T1000 (cell line): Measurements from ENCODE around the gene IL6ST.

ENCODE experiments used
- DNase-seq: peaks from one replicate; lab custom pipeline; 2025; ENCODE audit warnings: mixed read lengths; lab: John Stamatoyannopoulos, UW

The IL6ST gene

DNA sequence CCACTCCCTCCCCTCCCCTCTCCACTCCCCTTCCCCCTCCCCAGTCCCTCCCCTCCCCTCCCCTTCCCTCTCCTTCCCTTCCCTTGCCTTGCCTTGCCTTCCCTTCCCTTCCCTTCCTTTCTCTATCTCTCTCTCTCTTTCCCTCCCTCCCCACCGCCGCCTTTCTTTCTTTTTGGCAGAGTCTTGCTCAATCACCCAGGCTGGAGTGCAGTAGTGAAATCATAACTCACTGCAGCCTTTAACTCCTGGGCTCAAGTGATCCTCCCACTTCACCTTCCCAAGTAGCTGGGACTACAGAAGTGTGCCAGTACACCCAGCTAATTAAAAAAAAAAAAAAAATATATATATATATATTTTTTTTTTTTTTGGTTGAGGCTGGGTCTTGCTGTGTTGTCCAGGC is 98.1 kb downstream of the IL6ST start:
- no peak for DNase-seq

DNA sequence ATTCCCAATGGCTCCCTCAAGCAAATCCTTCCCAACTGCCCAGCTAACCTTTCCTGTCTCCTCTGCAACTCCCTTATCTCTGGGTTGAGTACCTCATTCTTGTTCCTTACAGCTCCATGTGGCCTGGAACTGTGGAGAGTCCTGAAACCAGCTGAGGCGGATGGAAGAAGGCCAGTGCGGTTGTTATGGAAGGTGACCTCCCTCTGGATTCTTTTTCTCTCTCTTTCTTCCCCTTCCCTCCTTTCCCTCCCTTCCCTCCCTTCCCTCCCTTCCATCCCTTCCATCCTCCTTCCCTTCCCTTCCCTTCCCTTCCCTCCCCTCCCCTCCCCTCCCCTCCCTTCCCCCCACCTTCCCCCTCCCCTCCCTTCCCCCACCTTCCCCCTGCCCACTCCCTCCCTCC is 98.5 kb downstream of the IL6ST start:
- DNase-seq: no peak

DNA sequence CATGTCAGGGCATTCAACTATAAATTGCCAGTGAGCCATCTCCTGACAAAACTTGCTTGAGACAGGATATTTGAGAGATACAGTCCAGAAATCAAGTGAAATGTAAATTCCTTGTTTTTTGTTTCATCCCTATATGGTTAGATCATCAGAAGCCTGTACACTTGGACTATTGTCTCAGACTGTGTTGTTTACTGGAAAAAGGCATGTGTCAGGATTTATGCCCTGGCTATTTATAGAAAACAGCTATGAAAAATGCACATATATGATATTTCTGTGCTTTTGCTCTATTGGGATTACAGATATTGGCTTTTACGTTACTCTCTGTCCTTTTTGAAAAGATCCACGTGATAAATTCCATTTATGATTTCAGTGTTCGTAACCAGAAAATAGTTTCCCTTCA is 99.4 kb downstream of the IL6ST start:
- DNase-seq: no peak

DNA sequence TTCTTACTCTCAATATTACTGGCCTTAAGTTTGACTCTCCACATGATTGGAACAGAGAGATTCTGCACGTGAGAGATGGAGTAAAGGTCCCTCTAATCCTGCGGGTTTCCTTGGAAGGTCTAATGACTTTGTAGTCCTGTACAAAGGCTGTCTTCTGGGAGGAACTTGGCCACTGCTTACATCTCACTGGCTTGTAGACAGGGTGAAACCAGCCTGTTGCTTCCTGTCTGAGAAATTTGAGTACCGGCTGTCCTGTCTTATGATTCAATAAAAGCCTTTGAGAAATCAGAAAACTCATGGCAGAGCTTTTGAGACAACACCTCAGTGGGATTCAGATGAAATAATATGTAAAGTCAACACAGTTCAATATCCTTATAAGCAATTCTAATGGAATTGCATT is 100.6 kb downstream of the IL6ST start:
- no peak for DNase-seq

DNA sequence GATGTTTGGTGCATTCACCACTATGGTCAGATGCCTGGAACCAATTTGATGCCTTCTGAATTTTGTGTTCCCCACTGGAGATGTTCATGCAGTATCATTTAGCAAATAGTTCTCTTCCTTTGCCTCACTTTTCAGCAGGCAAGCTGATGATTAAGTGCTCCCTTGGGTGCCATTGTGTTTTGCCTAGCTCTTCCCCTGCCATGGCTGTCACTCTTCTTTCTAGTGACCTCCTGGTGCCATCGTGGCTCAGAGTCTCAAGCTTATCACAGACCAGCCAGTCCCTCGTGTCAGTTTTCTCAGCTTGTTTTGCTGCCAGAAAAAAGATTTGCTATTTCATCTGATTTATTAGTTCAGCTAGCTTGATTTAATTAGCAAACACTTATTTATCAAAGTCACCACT is 102.3 kb downstream of the IL6ST start:
- no peak for DNase-seq

DNA sequence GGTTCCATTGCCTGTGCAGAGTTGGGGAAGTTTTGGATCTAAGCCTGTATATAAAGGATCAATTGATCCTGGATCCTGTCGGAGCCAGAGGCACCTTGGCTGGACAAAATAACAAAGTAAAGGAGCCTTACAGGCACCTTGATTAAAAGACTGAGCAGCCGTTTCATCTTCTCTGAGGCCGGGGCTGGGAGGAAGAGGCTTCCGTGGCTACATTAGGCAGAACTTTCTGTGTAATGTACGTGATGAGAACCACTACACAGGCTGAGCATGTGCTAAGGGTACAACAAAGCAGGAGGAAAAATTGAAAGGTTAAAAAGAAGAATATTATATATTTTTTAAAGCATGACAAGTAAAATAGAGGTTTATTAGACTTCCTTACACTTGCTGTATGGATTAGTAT is 106.6 kb downstream of the IL6ST start:
- no peak for DNase-seq

DNA sequence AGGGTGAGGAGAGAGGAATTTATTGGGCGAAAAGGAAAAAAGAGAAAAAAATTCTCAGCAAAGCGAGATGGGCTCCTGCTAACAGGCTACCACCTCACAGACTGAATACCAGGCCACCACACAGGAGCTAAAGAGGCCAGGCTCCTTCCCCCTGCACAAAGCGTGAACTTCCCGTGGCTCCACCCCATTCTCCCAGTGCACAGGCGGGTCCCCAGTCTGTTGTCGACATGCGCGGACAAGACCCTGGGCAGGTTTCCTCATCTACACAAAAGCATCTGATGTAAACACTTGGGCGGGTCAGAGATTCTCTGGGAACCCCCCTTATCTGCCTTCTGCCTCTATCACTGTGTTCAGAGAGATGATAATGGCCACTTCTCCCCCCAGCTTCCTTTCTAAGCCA is 109.4 kb downstream of the IL6ST start:
- no peak for DNase-seq
